HepG2 (cell line): ENCODE data around the gene IGSF8. TPM values are rescaled to one million over a fixed set of nuclear protein-coding genes. Genes with fewer than 3 reads are reported as not detected.

ENCODE experiments used
- ATAC-seq: fragments of 200-7000 bp; cut with Tn5 transposase; 3 replicates; pipeline ENCODE4 v1.9.1; 2020; ENCODE audit warnings: mild to moderate bottlenecking, moderate library complexity
- BruUV-seq: library from RNA; stranded (reverse); fragments of 400-500 nt; replicated peaks from 2 replicates; lab custom pipeline; 2021; lab: Mats Ljungman, UMichigan
- CTCF ChIA-PET: fragments of 300-600 bp; formaldehyde crosslinking; extraction: SDS; loops from one replicate; lab custom pipeline; 2021; ENCODE audit warnings: low total read pairs, inconsistent platforms, low intra/inter-chr PET ratio; lab: Yijun Ruan, JAX
- POLR2A ChIA-PET: fragments of 350-600 bp; sonication (Branson Sonifier 250); formaldehyde crosslinking; loops from one replicate; lab custom pipeline; 2020; ENCODE audit warnings: antibody characterized with exemption, inconsistent platforms; lab: Yijun Ruan, JAX
- DNase-seq: peaks from one replicate; pipeline ENCODE4 v3.0.0-alpha.2; 2015; ENCODE audit warnings: low spot score
- FAIRE-seq: peaks from 3 replicates; lab custom pipeline; 2011; peaks lifted over from hg19 to GRCh38; lab: Jason Lieb, UNC
- H2AFZ ChIP-seq: one replicate; pipeline ENCODE4 v1.6.1; 2011; ENCODE audit warnings: low read length, inconsistent platforms
- H3K27ac ChIP-seq: fragments of 300-600 bp; 3 replicates; pipeline ENCODE4 v1.8.0; 2011; ENCODE audit warnings: mixed run types, mild to moderate bottlenecking, mixed read lengths, low read length, inconsistent platforms; ENCODE audit not compliant: insufficient read depth; ENCODE audit errors: extremely low read length
- H3K27me3 ChIP-seq, 2 experiments: fragments of 200-600 bp in 1 of 2; 2 replicates in 1 of 2; 3 replicates in 1 of 2; pipeline versions ENCODE4 v1.6.0 to v1.8.0; 2011; ENCODE audit warnings: low read length in 2 of 2, mild to moderate bottlenecking in 2 of 2, moderate library complexity in 2 of 2, inconsistent platforms in 1 of 2; ENCODE audit not compliant: insufficient read depth in 2 of 2, control insufficient read depth in 1 of 2
- H3K36me3 ChIP-seq, 2 experiments: fragments of 200-600 bp in 1 of 2; replicated peaks in 1 of 2; 2 replicates in 1 of 2; 3 replicates in 1 of 2; pipeline versions ENCODE4 v1.5.1 to v1.8.0; 2011; ENCODE audit warnings: low read length in 2 of 2, inconsistent platforms in 1 of 2; ENCODE audit not compliant: insufficient read depth in 2 of 2, control insufficient read depth in 1 of 2
- H3K4me1 ChIP-seq: 2 replicates; pipeline ENCODE4 v1.5.1; 2012; ENCODE audit warnings: low read length, inconsistent platforms; ENCODE audit not compliant: insufficient read depth
- H3K4me2 ChIP-seq: 2 replicates; pipeline ENCODE4 v1.6.0; 2011; ENCODE audit warnings: low read depth, low read length, inconsistent platforms
- H3K4me3 ChIP-seq, 3 experiments: fragments of 200-600 bp in 1 of 3; sonication (generic), shearing (Covaris generic) in 1 of 3; replicated peaks in 1 of 3; 2 replicates each; pipeline ENCODE4 v1.5.1; 2011 to 2016; ENCODE audit warnings: low read length in 3 of 3, inconsistent platforms in 2 of 3, low read depth in 2 of 3, mild to moderate bottlenecking in 2 of 3, control low read depth in 1 of 3, mixed read lengths in 1 of 3; ENCODE audit not compliant: insufficient read depth in 1 of 3
- H3K79me2 ChIP-seq: one replicate; pipeline ENCODE4 v1.6.1; 2011; ENCODE audit warnings: low read length, inconsistent platforms; ENCODE audit not compliant: insufficient read depth
- H3K9ac ChIP-seq: 2 replicates; pipeline ENCODE4 v1.6.0; 2011; ENCODE audit warnings: mild to moderate bottlenecking, low read depth, low read length, inconsistent platforms; ENCODE audit not compliant: insufficient read depth
- H3K9me3 ChIP-seq: 2 replicates; pipeline ENCODE4 v1.5.1; 2012; ENCODE audit warnings: mild to moderate bottlenecking, low read length
- H4K20me1 ChIP-seq: 2 replicates; pipeline ENCODE4 v1.6.0; 2011; ENCODE audit warnings: inconsistent platforms, mild to moderate bottlenecking, low read length, moderate library complexity; ENCODE audit not compliant: insufficient read depth
- ATF7-NPFF ChIP-seq: sonication (generic); formaldehyde crosslinking; IDR thresholded peaks from 2 replicates; pipeline ENCODE4 v1.8.1; 2023; ENCODE audit warnings: mild to moderate bottlenecking, low read depth, missing genetic modification reagents, moderate library complexity
- CENPBD1 ChIP-seq: sonication (generic); formaldehyde crosslinking; IDR thresholded peaks from 2 replicates; pipeline ENCODE4 v1.8.0; 2022; ENCODE audit warnings: missing genetic modification reagents, low read depth, mild to moderate bottlenecking, borderline replicate concordance
- HMGA1 ChIP-seq: sonication (generic); formaldehyde crosslinking; conservative IDR thresholded peaks from 2 replicates; pipeline ENCODE4 v1.4.0; 2020; ENCODE audit warnings: missing genetic modification reagents
- MAFG ChIP-seq: sonication (generic); formaldehyde crosslinking; IDR thresholded peaks from 2 replicates; pipeline ENCODE4 v1.5.1; 2020; ENCODE audit warnings: mild to moderate bottlenecking, missing genetic modification reagents
- MATR3 ChIP-seq: sonication (generic); formaldehyde crosslinking; IDR thresholded peaks from 2 replicates; pipeline ENCODE4 v1.4.0; 2020; ENCODE audit warnings: missing genetic modification reagents
- MEIS2 ChIP-seq: sonication (generic); formaldehyde crosslinking; IDR thresholded peaks from 2 replicates; pipeline ENCODE4 v1.9.0; 2021; ENCODE audit warnings: mild to moderate bottlenecking, missing genetic modification reagents
- POGZ ChIP-seq: sonication (generic); formaldehyde crosslinking; IDR thresholded peaks from 2 replicates; pipeline ENCODE4 v1.4.0; 2020; ENCODE audit warnings: mild to moderate bottlenecking, missing genetic modification reagents
- SP4 ChIP-seq: sonication (generic); formaldehyde crosslinking; IDR thresholded peaks from 2 replicates; pipeline ENCODE4 v1.8.1; 2023; ENCODE audit warnings: mild to moderate bottlenecking, missing genetic modification reagents
- ZBTB38 ChIP-seq: sonication (generic); formaldehyde crosslinking; IDR thresholded peaks from 2 replicates; pipeline ENCODE4 v1.5.1; 2020; ENCODE audit warnings: mild to moderate bottlenecking, missing genetic modification reagents
- ZKSCAN8 ChIP-seq: IDR thresholded peaks from 2 replicates; pipeline ENCODE4 v1.6.1; 2016; ENCODE audit warnings: borderline replicate concordance, missing genetic modification reagents, missing compliant biosample characterization
- ZMYM4 ChIP-seq: sonication (generic); formaldehyde crosslinking; IDR thresholded peaks from 2 replicates; pipeline ENCODE4 v1.8.1; 2023; ENCODE audit warnings: mild to moderate bottlenecking, missing genetic modification reagents
- ZNF263 ChIP-seq: sonication (generic); formaldehyde crosslinking; IDR thresholded peaks from 2 replicates; pipeline ENCODE4 v1.4.0; 2020; ENCODE audit warnings: missing genetic modification reagents
- ZNF563 ChIP-seq: sonication (generic); formaldehyde crosslinking; IDR thresholded peaks from 2 replicates; pipeline ENCODE4 v1.8.0; 2022; ENCODE audit warnings: mild to moderate bottlenecking, moderate library complexity, missing genetic modification reagents
- ZNF883 ChIP-seq: sonication (generic); formaldehyde crosslinking; IDR thresholded peaks from 2 replicates; pipeline ENCODE4 v1.5.1; 2020; ENCODE audit warnings: mild to moderate bottlenecking, missing genetic modification reagents; ENCODE audit errors: not compliant biosample characterization
- WGBS: methylation state at CpG from one replicate; pipeline ENCODE4 v1.1.6; 2017; ENCODE audit warnings: low lambda C conversion rate; 5-methylcytosine and 5-hydroxymethylcytosine counted together
- in situ Hi-C: cut with HindIII; loops from 2 replicates; pipeline ENCODE4 v1.10.0; 2017; ENCODE audit warnings: low pct_unique_long_range_greater_than_20kb; ENCODE audit not compliant: extremely low pct_ligation_motif_present
- intact Hi-C: fragments of 100-400 bp; cut with micrococcal nuclease; formaldehyde crosslinking; loops from one replicate; pipeline ENCODE4 v1.10.0; 2022; ENCODE audit not compliant: unreplicated experiment
- polyA plus RNA-seq, 8 experiments: library from polyadenylated mRNA; depleted of rRNA in 3 of 8; stranded (reverse) in 7 of 8; unstranded in 1 of 8; fragments of >200 nt; fragmentation: Illumina TruSeq in 4 of 8; extraction: Trizol in 4 of 8; gene quantifications; 2 replicates each; pipeline versions ENCODE4 v1.2.1 to v1.2.3, GENCODE V29; 2011 to 2016; ENCODE audit warnings: low read depth in 4 of 8, missing spikeins in 1 of 8, mixed read lengths in 1 of 8; ENCODE audit not compliant: insufficient read depth in 1 of 8
- total RNA-seq, 5 experiments: library from RNA; depleted of rRNA; stranded (reverse); fragments of >200 nt; fragmentation: Illumina TruSeq; extraction: Trizol; gene quantifications; 2 replicates each; pipeline ENCODE4 v1.2.3, GENCODE V29; 2016; ENCODE audit warnings: low read depth in 1 of 5
- TF ChIP-seq, protein P1 (sequence below): sonication (generic); formaldehyde crosslinking; IDR thresholded peaks from 2 replicates; pipeline ENCODE4 v1.8.1; 2022; ENCODE audit warnings: low read depth, mild to moderate bottlenecking, missing genetic modification reagents
- TF ChIP-seq, protein P2 (sequence below): sonication (generic); formaldehyde crosslinking; IDR thresholded peaks from 2 replicates; pipeline ENCODE4 v1.8.0; 2022; ENCODE audit warnings: mild to moderate bottlenecking, missing genetic modification reagents; ENCODE audit not compliant: insufficient replicate concordance

The IGSF8 gene
- total and polyA plus RNA-seq, 2 of the 13 experiments (the other 11 are each of a cell fraction or from before 2014, with no cell fraction given) = 24.0 to 41.0 TPM

- TF ChIP-seq ZMYM4 (peak; percentile 25; the same call in 1 of the 2 replicates), ZKSCAN8 (CRISPR knock-in tag) (no peak), ZNF263 (CRISPR knock-in tag) (peak; percentile 65), ZBTB38 (CRISPR knock-in tag) (peak; percentile 72; the same call in 1 of the 2 replicates), POGZ (CRISPR knock-in tag) (0 out of 2 replicates have a peak, but pooled peaks have one; percentile 42)
- TF ChIP-seq, protein P1, sequence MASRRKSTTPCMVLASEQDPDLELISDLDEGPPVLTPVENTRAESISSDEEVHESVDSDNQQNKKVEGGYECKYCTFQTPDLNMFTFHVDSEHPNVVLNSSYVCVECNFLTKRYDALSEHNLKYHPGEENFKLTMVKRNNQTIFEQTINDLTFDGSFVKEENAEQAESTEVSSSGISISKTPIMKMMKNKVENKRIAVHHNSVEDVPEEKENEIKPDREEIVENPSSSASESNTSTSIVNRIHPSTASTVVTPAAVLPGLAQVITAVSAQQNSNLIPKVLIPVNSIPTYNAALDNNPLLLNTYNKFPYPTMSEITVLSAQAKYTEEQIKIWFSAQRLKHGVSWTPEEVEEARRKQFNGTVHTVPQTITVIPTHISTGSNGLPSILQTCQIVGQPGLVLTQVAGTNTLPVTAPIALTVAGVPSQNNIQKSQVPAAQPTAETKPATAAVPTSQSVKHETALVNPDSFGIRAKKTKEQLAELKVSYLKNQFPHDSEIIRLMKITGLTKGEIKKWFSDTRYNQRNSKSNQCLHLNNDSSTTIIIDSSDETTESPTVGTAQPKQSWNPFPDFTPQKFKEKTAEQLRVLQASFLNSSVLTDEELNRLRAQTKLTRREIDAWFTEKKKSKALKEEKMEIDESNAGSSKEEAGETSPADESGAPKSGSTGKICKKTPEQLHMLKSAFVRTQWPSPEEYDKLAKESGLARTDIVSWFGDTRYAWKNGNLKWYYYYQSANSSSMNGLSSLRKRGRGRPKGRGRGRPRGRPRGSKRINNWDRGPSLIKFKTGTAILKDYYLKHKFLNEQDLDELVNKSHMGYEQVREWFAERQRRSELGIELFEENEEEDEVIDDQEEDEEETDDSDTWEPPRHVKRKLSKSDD = peak; percentile 86
Observed at GRCh38 chr1:160083968-160084770, 14.2 kb downstream of the IGSF8 start (continued).

DNA sequence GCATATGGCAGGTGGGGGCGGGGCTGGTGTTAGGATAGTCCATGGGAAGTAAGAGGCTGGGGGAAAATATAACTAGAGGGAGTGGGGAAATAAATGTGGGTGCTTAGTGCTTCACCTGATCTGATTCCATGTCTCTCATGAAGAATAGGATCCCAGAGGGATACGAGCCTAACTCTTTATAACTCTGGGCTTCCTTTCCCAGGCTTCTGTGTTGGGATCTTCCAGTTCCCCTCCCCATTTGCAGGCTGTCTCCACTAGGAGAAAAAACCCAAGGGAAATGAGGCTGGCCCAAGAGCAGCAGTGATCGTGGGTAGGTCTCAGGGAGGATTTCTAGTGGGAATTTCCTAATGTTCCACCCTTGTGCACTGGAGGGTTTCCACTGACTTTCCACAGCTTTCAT, 15.5 kb downstream of the IGSF8 start:
- CTCF ChIA-PET = interaction anchor here (1.9 kb wide), 1 partner anchor 36 kb away, joined by 11 read pairs; no protein-coding TSS in a partner anchor
- H3K27ac ChIP-seq = no peak overlapping the region
- H3K27me3 ChIP-seq = no peaks in the 10 kb centered on the region
- WGBS = 53% methylated on average over 3 of the region's 3 CpGs
- ATAC-seq (no peak), DNase-seq (no peak), FAIRE-seq (no peak)
- H3K79me2 ChIP-seq = no peaks in the 10 kb centered on the region
- POLR2A ChIA-PET = no interaction called here
- H3K4me1 ChIP-seq = peaks cover 28% of the 10 kb centered on the region
- in situ Hi-C loops (loop anchor here (5.0 kb wide), 2 partner anchors 36 to 146 kb away; no protein-coding TSS in a partner anchor), intact Hi-C loops (no loop called here)
- H3K4me2 ChIP-seq = no peak overlapping the region
- no peaks in the 10 kb centered on the region for H4K20me1 ChIP-seq
- H3K36me3 ChIP-seq = no peaks in the 10 kb centered on the region
- H3K9me3 ChIP-seq = no peaks in the 10 kb centered on the region
- no peak overlapping the region for H3K4me3 ChIP-seq
- no peak overlapping the region for H2AFZ ChIP-seq
- H3K9ac ChIP-seq = no peak overlapping the region
- BruUV-seq = no TSS peak
- TF ChIP-seq SP4 (CRISPR knock-in tag) (no peak), HMGA1 (CRISPR knock-in tag) (no peak), ZNF563 (CRISPR knock-in tag) (no peak), MEIS2 (CRISPR knock-in tag) (no peak), ZNF883 (CRISPR knock-in tag) (no peak), MAFG (CRISPR knock-in tag) (no peak), CENPBD1 (CRISPR knock-in tag) (no peak), MATR3 (CRISPR knock-in tag) (no peak), ATF7-NPFF (CRISPR knock-in tag) (no peak)
- TF ChIP-seq, protein P2, sequence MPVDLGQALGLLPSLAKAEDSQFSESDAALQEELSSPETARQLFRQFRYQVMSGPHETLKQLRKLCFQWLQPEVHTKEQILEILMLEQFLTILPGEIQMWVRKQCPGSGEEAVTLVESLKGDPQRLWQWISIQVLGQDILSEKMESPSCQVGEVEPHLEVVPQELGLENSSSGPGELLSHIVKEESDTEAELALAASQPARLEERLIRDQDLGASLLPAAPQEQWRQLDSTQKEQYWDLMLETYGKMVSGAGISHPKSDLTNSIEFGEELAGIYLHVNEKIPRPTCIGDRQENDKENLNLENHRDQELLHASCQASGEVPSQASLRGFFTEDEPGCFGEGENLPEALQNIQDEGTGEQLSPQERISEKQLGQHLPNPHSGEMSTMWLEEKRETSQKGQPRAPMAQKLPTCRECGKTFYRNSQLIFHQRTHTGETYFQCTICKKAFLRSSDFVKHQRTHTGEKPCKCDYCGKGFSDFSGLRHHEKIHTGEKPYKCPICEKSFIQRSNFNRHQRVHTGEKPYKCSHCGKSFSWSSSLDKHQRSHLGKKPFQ (CRISPR knock-in tag) = no peak
